B cell (primary cell): ENCODE measurements around the gene MBNL1. TPM values are rescaled to one million over a fixed set of nuclear protein-coding genes. Genes with fewer than 3 reads are reported as not detected.
A peak's percentile ranks its signal among the peaks of the same experiment; 100 is the strongest.

Source experiments
- ATAC-seq: fragments of 200-7000 bp; cut with Tn5 transposase; one replicate; pipeline ENCODE4 v1.10.0; 2021; ENCODE audit warnings: low read depth, mild to moderate bottlenecking, moderate number of reproducible peaks, moderate library complexity
- CTCF ChIA-PET: fragments of 350-600 bp; sonication (Branson Sonifier 250); formaldehyde crosslinking; loops from one replicate; lab custom pipeline; 2021; ENCODE audit warnings: antibody characterized with exemption, inconsistent platforms; lab: Charles Lee
- POLR2A ChIA-PET: fragments of 350-600 bp; sonication (Branson Sonifier 250); formaldehyde crosslinking; loops from one replicate; lab custom pipeline; 2021; ENCODE audit warnings: antibody characterized with exemption; lab: Charles Lee
- DNase-seq: peaks from one replicate; pipeline ENCODE4 v3.0.0; 2013
- H2AFZ ChIP-seq: 2 replicates; pipeline ENCODE4 v1.6.1; 2012; ENCODE audit warnings: mild to moderate bottlenecking, low read depth, low read length; ENCODE audit not compliant: insufficient read depth, poor library complexity, severe bottlenecking
- H3K27ac ChIP-seq, 2 donors: 1 replicate in 1 of 2; 2 replicates in 1 of 2; pipeline ENCODE4 v1.5.1; 2012 to 2013; ENCODE audit warnings: low read length in 2 of 2, mild to moderate bottlenecking in 2 of 2, moderate library complexity in 1 of 2
- H3K27me3 ChIP-seq, 4 experiments: fragments of 200-600 bp in 1 of 4; sonication (generic) in 1 of 4; replicated peaks in 1 of 4; 1 replicate in 2 of 4; 2 replicates in 2 of 4; pipeline versions ENCODE4 v1.6.1 to v1.7.0; 2013 to 2016; ENCODE audit warnings: low read length in 3 of 4, mild to moderate bottlenecking in 2 of 4, mixed read lengths in 1 of 4, moderate library complexity in 1 of 4; ENCODE audit not compliant: insufficient read depth in 4 of 4, control insufficient read depth in 3 of 4; ENCODE audit errors: control extremely low read depth in 1 of 4
- H3K36me3 ChIP-seq, 2 experiments: replicated peaks in 1 of 2; 1 replicate in 1 of 2; 2 replicates in 1 of 2; pipeline versions ENCODE4 v1.6.1 to v1.7.1; 2013; ENCODE audit warnings: low read length in 1 of 2; ENCODE audit not compliant: insufficient read depth in 2 of 2, control insufficient read depth in 1 of 2; ENCODE audit errors: control extremely low read depth in 1 of 2, extremely low read depth in 1 of 2
- H3K4me1 ChIP-seq, 2 donors: fragments of 200-600 bp in 1 of 2; sonication (generic) in 1 of 2; 1 replicate in 1 of 2; 2 replicates in 1 of 2; pipeline versions ENCODE4 v1.5.1 to v1.6.1; 2013 to 2017; ENCODE audit warnings: low read length in 2 of 2; ENCODE audit not compliant: control insufficient read depth in 2 of 2, insufficient read depth in 2 of 2
- H3K4me2 ChIP-seq: replicated peaks from 2 replicates; pipeline ENCODE3; 2012; ENCODE audit warnings: mild to moderate bottlenecking, low read depth, low read length; ENCODE audit not compliant: poor library complexity, severe bottlenecking
- H3K4me3 ChIP-seq, 5 experiments: fragments of 200-600 bp in 1 of 5; sonication (generic) in 1 of 5; 1 replicate in 3 of 5; 2 replicates in 2 of 5; pipeline versions ENCODE4 v1.5.1 to v1.7.0; 2011 to 2016; ENCODE audit warnings: low read length in 4 of 5, mild to moderate bottlenecking in 4 of 5, low read depth in 2 of 5, control low read depth in 1 of 5, moderate library complexity in 1 of 5; ENCODE audit not compliant: insufficient read depth in 1 of 5; ENCODE audit errors: control extremely low read depth in 1 of 5, extremely low read depth in 1 of 5
- H3K79me2 ChIP-seq: fragments of 200-600 bp; sonication (generic); one replicate; pipeline ENCODE4 v1.6.0; 2016; ENCODE audit warnings: low read length; ENCODE audit not compliant: control insufficient read depth, insufficient read depth
- H3K9ac ChIP-seq: fragments of 200-600 bp; sonication (generic); 2 replicates; pipeline ENCODE4 v1.6.1; 2017; ENCODE audit warnings: mild to moderate bottlenecking, low read length, moderate library complexity
- H3K9me3 ChIP-seq, 3 donors: one replicate each; pipeline versions ENCODE4 v1.6.1 to v1.7.1; 2013; ENCODE audit warnings: low read length in 2 of 3; ENCODE audit not compliant: control insufficient read depth in 2 of 3, insufficient read depth in 1 of 3; ENCODE audit errors: control extremely low read depth in 1 of 3
- H4K20me1 ChIP-seq: 2 replicates; pipeline ENCODE4 v1.6.0; 2012; ENCODE audit warnings: mild to moderate bottlenecking, low read length; ENCODE audit not compliant: insufficient read depth, control insufficient read depth, poor library complexity, severe bottlenecking
- H3K27ac Mint-ChIP-seq: one replicate; pipeline ENCODE4 v1.8.0; 2021; ENCODE audit warnings: mixed read lengths
- H3K27me3 Mint-ChIP-seq: one replicate; pipeline ENCODE4 v1.8.0; 2021; ENCODE audit warnings: mixed read lengths
- H3K4me1 Mint-ChIP-seq: one replicate; pipeline ENCODE4 v1.8.0; 2021; ENCODE audit warnings: mixed read lengths
- H3K4me3 Mint-ChIP-seq: one replicate; pipeline ENCODE4 v1.8.0; 2021; ENCODE audit warnings: mixed read lengths
- H3K9me3 Mint-ChIP-seq: one replicate; pipeline ENCODE4 v1.8.0; 2022; ENCODE audit warnings: mixed read lengths; ENCODE audit not compliant: insufficient read depth
- EZH2 ChIP-seq: IDR thresholded peaks from 2 replicates; pipeline ENCODE4 v1.6.1; 2012; ENCODE audit warnings: borderline replicate concordance, low read depth, mild to moderate bottlenecking, moderate library complexity, low read length; ENCODE audit not compliant: insufficient read depth, poor library complexity, severe bottlenecking
- WGBS: methylation state at CpG from one replicate; pipeline ENCODE4 v1.1.5; 2013; ENCODE audit warnings: missing lambda C conversion rate; ENCODE audit not compliant: insufficient coverage; 5-methylcytosine and 5-hydroxymethylcytosine counted together
- intact Hi-C: fragments of 100-400 bp; cut with micrococcal nuclease; formaldehyde crosslinking; loops from one replicate; pipeline ENCODE4 v1.10.0; 2022
- polyA plus RNA-seq: library from polyadenylated mRNA; depleted of rRNA; stranded (reverse); fragments of >200 nt; gene quantifications from 2 replicates; pipeline ENCODE4 v1.2.3, GENCODE V29; 2012
- total RNA-seq, 2 donors: library from RNA; stranded (reverse); fragments of 120-200 nt in 1 of 2; gene quantifications; 1 replicate in 1 of 2; 2 replicates in 1 of 2; pipeline versions ENCODE4 v1.2.3 to v1.2.4, GENCODE V29; 2013 to 2022
- TF ChIP-seq, protein P1 (sequence below): fragments of 200-600 bp; IDR thresholded peaks from one replicate; pipeline ENCODE4 v1.8.0; 2022; ENCODE audit warnings: antibody characterized with exemption, mild to moderate bottlenecking

MBNL1 gene
- total and polyA plus RNA-seq, 2 donors (not counting 1 experiment from before 2014, with no cell fraction given), result 195 to 505 TPM

DNA sequence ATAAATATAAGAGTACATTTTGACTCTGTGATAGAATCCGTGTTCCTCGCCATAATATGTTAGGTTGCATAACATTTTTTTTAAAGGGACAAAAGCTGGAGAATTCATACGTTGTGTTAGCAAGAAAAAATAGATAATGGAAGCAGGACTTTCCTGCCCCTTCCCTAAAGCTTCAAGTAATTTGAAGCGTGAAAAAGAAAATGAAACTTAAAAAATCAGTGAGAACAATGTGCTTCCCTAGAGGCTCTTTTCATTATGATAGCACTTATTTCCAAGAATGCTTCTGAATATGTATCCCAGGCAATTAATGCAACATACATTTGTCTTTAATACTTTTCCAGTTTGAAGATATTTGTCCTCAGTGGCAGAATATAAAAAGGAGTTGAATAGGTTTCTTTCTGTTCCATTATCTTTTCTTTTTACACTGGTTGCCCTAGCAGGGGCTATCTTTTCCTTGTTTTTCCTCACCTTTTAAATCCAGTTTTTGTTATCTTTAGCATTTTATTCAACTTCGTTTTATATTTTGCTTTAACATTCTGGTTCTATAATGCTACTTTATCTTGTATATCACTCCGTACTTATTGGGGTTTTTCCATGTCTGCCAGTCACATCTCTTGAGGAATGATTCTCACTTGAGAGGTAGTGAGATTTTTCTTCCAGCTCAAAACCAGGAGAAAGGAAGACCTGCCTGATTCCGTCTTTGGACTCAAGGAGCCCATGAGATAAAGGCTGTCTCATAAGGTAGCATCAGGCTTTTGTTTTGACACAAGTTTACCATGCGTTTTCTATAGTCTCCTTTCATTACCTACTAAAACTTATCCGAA is 113.8 kb downstream of the MBNL1 start:
- H3K4me3 ChIP-seq, result peak overlapping the region in 1 of 5 experiments; percentile 24
- H3K9me3 ChIP-seq, result no peaks in the 10 kb centered on the region
- H3K27me3 ChIP-seq, result no peaks in the 10 kb centered on the region
- no peak overlapping the region for H2AFZ ChIP-seq
- ATAC-seq (no peak), DNase-seq (peak; percentile 35)
- intact Hi-C loops, result loop anchor here (5.0 kb wide), 1 partner anchor 35 kb away; no protein-coding TSS in a partner anchor
- H4K20me1 ChIP-seq, result peaks cover 10% of the 10 kb centered on the region
- peaks cover 25 to 60% of the 10 kb centered on the region in 2 donors for H3K4me1 ChIP-seq
- peaks cover 99% of the 10 kb centered on the region for H3K79me2 ChIP-seq
- peak overlapping the region; percentile 12 to 66 for H3K27ac ChIP-seq
- H3K27me3 Mint-ChIP-seq, result no peaks in the 10 kb centered on the region
- TF ChIP-seq, protein P1, sequence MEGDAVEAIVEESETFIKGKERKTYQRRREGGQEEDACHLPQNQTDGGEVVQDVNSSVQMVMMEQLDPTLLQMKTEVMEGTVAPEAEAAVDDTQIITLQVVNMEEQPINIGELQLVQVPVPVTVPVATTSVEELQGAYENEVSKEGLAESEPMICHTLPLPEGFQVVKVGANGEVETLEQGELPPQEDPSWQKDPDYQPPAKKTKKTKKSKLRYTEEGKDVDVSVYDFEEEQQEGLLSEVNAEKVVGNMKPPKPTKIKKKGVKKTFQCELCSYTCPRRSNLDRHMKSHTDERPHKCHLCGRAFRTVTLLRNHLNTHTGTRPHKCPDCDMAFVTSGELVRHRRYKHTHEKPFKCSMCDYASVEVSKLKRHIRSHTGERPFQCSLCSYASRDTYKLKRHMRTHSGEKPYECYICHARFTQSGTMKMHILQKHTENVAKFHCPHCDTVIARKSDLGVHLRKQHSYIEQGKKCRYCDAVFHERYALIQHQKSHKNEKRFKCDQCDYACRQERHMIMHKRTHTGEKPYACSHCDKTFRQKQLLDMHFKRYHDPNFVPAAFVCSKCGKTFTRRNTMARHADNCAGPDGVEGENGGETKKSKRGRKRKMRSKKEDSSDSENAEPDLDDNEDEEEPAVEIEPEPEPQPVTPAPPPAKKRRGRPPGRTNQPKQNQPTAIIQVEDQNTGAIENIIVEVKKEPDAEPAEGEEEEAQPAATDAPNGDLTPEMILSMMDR, result no peak
- CTCF ChIA-PET, result interaction anchor here (0.6 to 1.5 kb wide), 3 partner anchors 25 to 200 kb away, joined by 3 to 4 read pairs (median 3); no protein-coding TSS in a partner anchor
- POLR2A ChIA-PET, result no interaction called here
- H3K27ac Mint-ChIP-seq, result peak overlapping the region; percentile 83
- peak overlapping the region; percentile 1 for H3K9ac ChIP-seq
- peak overlapping the region; percentile 84 for H3K4me3 Mint-ChIP-seq
- H3K4me1 Mint-ChIP-seq, result peaks cover 69% of the 10 kb centered on the region
- WGBS, result no CpG with 5 or more reads among the region's 9 CpGs
- H3K9me3 Mint-ChIP-seq, result no peaks in the 10 kb centered on the region
- peak overlapping the region; percentile 50 for H3K4me2 ChIP-seq
- peaks cover 4 to 31% of the 10 kb centered on the region in 2 experiments for H3K36me3 ChIP-seq

DNA sequence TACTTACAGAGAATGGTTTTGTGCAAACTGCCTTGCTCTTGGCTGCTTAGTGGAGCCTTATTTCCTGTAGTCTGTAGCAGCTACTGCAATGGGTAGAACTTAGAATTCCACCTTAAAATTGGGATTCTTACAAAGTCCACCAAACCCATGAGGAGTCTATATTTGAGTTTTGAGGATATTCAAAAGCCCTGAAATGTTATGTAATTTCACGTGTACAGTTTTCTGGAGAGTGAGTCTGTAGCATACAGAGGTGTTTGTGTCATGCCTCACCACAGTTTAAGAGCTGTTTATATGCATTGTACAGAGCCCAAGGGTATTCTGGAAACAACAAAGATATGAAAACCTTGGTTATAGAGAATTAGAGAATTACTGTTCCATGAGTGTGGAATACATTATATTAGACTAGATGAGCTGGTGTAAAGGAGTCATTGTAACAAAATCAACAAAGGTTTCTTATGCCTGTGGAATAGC is 114.4 kb downstream of the MBNL1 start:
- no peaks in the 10 kb centered on the region for H3K27me3 Mint-ChIP-seq
- intact Hi-C loops, result loop anchor here (5.0 kb wide), 1 partner anchor 36 kb away; no protein-coding TSS in a partner anchor

More for the DNA sequence above, 114.4 kb downstream of the MBNL1 start:
- no peak overlapping the region for H3K4me3 ChIP-seq
- H3K4me1 Mint-ChIP-seq, result peaks cover 67% of the 10 kb centered on the region
- peaks cover 99% of the 10 kb centered on the region for H3K79me2 ChIP-seq
- no peak overlapping the region for H2AFZ ChIP-seq
- WGBS, result 89% methylated on average over 1 of the region's 1 CpG
- ChIA-PET POLR2A (interaction anchor here (0.6 kb wide), 1 partner anchor 55 kb away, joined by 4 read pairs; no protein-coding TSS in a partner anchor), CTCF (interaction anchor here (0.6 to 1.5 kb wide), 2 partner anchors 24 to 199 kb away, joined by 3 to 4 read pairs; no protein-coding TSS in a partner anchor)
- H3K4me2 ChIP-seq, result no peak overlapping the region
- H3K9ac ChIP-seq, result no peak overlapping the region
- H3K27ac ChIP-seq, result peak overlapping the region in 1 of 2 donors; percentile 66
- no peaks in the 10 kb centered on the region for H3K9me3 Mint-ChIP-seq
- no peaks in the 10 kb centered on the region for H3K27me3 ChIP-seq
- H3K4me1 ChIP-seq, result peaks cover 25 to 58% of the 10 kb centered on the region in 2 donors
- peaks cover 17% of the 10 kb centered on the region for H4K20me1 ChIP-seq
- ATAC-seq (no peak), DNase-seq (no peak)
- TF ChIP-seq EZH2, result no peak
- TF ChIP-seq, protein P1, result no peak
- peak overlapping the region; percentile 84 for H3K4me3 Mint-ChIP-seq
- peaks cover 4 to 31% of the 10 kb centered on the region in 2 experiments for H3K36me3 ChIP-seq
- no peaks in the 10 kb centered on the region for H3K9me3 ChIP-seq
- H3K27ac Mint-ChIP-seq, result peak overlapping the region; percentile 13
